HL-60/S4 treated with retinoic acid at 250 ng/mL for 4 days and 3 days (cell line): ENCODE measurements around the gene CAMK2D.

Source experiments
- in situ Hi-C: fragments of 300-500 bp; cut with MboI; formaldehyde crosslinking; loops from 2 replicates; pipeline ENCODE4 v1.7.0; 2022; ENCODE audit warnings: low sequenced_read_pairs

CAMK2D gene

GRCh38 chr4:113643505-113643904 lies 118.0 kb downstream of the CAMK2D start:
- in situ Hi-C loops: no loop called here

GRCh38 chr4:113641025-113641431 lies 120.5 kb downstream of the CAMK2D start:
- in situ Hi-C loops: no loop called here

GRCh38 chr4:113639326-113639725 lies 122.2 kb downstream of the CAMK2D start:
- in situ Hi-C loops: no loop called here

GRCh38 chr4:113638562-113638832 lies 123.0 kb downstream of the CAMK2D start:
- in situ Hi-C loops: no loop called here

GRCh38 chr4:113637823-113638561 lies 123.5 kb downstream of the CAMK2D start:
- in situ Hi-C loops: no loop called here

- in situ Hi-C loops: no loop called here
Observed at GRCh38 chr4:113637363-113637762, 124.2 kb downstream of the CAMK2D start.

GRCh38 chr4:113636877-113637276 lies 124.7 kb downstream of the CAMK2D start:
- in situ Hi-C loops: no loop called here

GRCh38 chr4:113636438-113636818 lies 125.1 kb downstream of the CAMK2D start:
- in situ Hi-C loops: no loop called here

GRCh38 chr4:113635739-113636437 lies 125.7 kb downstream of the CAMK2D start:
- in situ Hi-C loops: no loop called here

- in situ Hi-C loops: no loop called here
Observed at GRCh38 chr4:113634081-113634969, 127.2 kb downstream of the CAMK2D start.

- in situ Hi-C loops: no loop called here
Observed at GRCh38 chr4:113633467-113633866, 128.1 kb downstream of the CAMK2D start.

GRCh38 chr4:113628711-113629110 lies 132.8 kb downstream of the CAMK2D start:
- in situ Hi-C loops: no loop called here

GRCh38 chr4:113627321-113627720 lies 134.2 kb downstream of the CAMK2D start:
- in situ Hi-C loops: no loop called here

GRCh38 chr4:113625902-113626301 lies 135.6 kb downstream of the CAMK2D start:
- in situ Hi-C loops: no loop called here

GRCh38 chr4:113623274-113623894 lies 138.2 kb downstream of the CAMK2D start:
- in situ Hi-C loops: no loop called here

GRCh38 chr4:113621633-113622032 lies 139.9 kb downstream of the CAMK2D start:
- in situ Hi-C loops: no loop called here

GRCh38 chr4:113620032-113620431 lies 141.5 kb downstream of the CAMK2D start:
- in situ Hi-C loops: no loop called here

- in situ Hi-C loops: no loop called here
Observed at GRCh38 chr4:113619526-113619925, 142.0 kb downstream of the CAMK2D start.

GRCh38 chr4:113618205-113618604 lies 143.3 kb downstream of the CAMK2D start:
- in situ Hi-C loops: no loop called here

GRCh38 chr4:113617195-113617594 lies 144.3 kb downstream of the CAMK2D start:
- in situ Hi-C loops: no loop called here

GRCh38 chr4:113616443-113616842 lies 145.1 kb downstream of the CAMK2D start:
- in situ Hi-C loops: no loop called here
